Neural cell (in vitro differentiated cells): Measurements from ENCODE around the gene SRCIN1. TPM values are rescaled to one million over a fixed set of nuclear protein-coding genes. Genes with fewer than 3 reads are reported as not detected.

Experiments
- H2AFZ ChIP-seq: fragments of 200-600, 300-800 bp; sonication (generic), shearing (Covaris generic); 2 replicates; pipeline ENCODE4 v1.6.0; 2014; ENCODE audit warnings: low read depth, mild to moderate bottlenecking, antibody characterized with exemption, low read length, moderate library complexity
- H3F3A ChIP-seq: fragments of 200-600 bp; shearing (Covaris generic); 2 replicates; pipeline ENCODE4 v1.6.1; 2016; ENCODE audit warnings: mild to moderate bottlenecking, moderate library complexity, mixed read lengths, antibody characterized with exemption, low read length; ENCODE audit not compliant: insufficient read depth, poor library complexity, severe bottlenecking
- H3K27ac ChIP-seq: fragments of 200-600, 300-800 bp; sonication (generic), shearing (Covaris generic); 2 replicates; pipeline ENCODE4 v1.5.1; 2014; ENCODE audit warnings: mild to moderate bottlenecking, low read length, moderate library complexity
- H3K27me3 ChIP-seq: fragments of 300-800, 200-600 bp; sonication (generic), shearing (Covaris generic); 2 replicates; pipeline ENCODE4 v1.6.0; 2014; ENCODE audit warnings: mild to moderate bottlenecking, low read depth, low read length, moderate library complexity; ENCODE audit not compliant: insufficient read depth
- H3K36me3 ChIP-seq: fragments of 300-800, 200-600 bp; sonication (generic), shearing (Covaris generic); 2 replicates; pipeline ENCODE4 v1.5.1; 2014; ENCODE audit warnings: mild to moderate bottlenecking, antibody characterized with exemption, low read length, moderate library complexity; ENCODE audit not compliant: insufficient read depth
- H3K4me2 ChIP-seq: fragments of 300-800, 200-600 bp; sonication (generic), shearing (Covaris generic); 2 replicates; pipeline ENCODE4 v1.6.0; 2014; ENCODE audit warnings: mild to moderate bottlenecking, low read length
- H3K4me3 ChIP-seq: fragments of 300-800, 200-600 bp; sonication (generic), shearing (Covaris generic); 2 replicates; pipeline ENCODE4 v1.5.1; 2014; ENCODE audit warnings: mild to moderate bottlenecking, low read length, moderate library complexity
- H3K79me2 ChIP-seq: fragments of 200-600 bp; shearing (Covaris generic); replicated peaks from 2 replicates; pipeline ENCODE4 v1.6.0; 2014; ENCODE audit warnings: mild to moderate bottlenecking, low read length, moderate library complexity; ENCODE audit not compliant: insufficient read depth
- H3K9ac ChIP-seq: fragments of 300-800, 200-600 bp; sonication (generic), shearing (Covaris generic); 2 replicates; pipeline ENCODE4 v1.6.1; 2016; ENCODE audit warnings: mild to moderate bottlenecking, low read length, mixed read lengths
- H3K9me2 ChIP-seq: fragments of 200-600 bp; shearing (Covaris generic); 2 replicates; pipeline ENCODE4 v1.6.1; 2016; ENCODE audit warnings: mild to moderate bottlenecking, low read length, mixed read lengths; ENCODE audit not compliant: insufficient read depth
- H3K9me3 ChIP-seq: fragments of 200-600, 300-800 bp; sonication (generic), shearing (Covaris generic); 2 replicates; pipeline ENCODE4 v1.6.1; 2016; ENCODE audit warnings: mild to moderate bottlenecking, mixed run types, low read length, moderate library complexity, mixed read lengths
- H4K20me1 ChIP-seq: fragments of 200-600 bp; shearing (Covaris generic); 2 replicates; pipeline ENCODE4 v1.6.1; 2016; ENCODE audit warnings: mild to moderate bottlenecking, mixed run types; ENCODE audit not compliant: insufficient read depth
- EP300 ChIP-seq: fragments of 450-650 bp; conservative IDR thresholded peaks from 2 replicates; pipeline ENCODE4 v1.6.1; 2014; ENCODE audit warnings: antibody characterized with exemption, mild to moderate bottlenecking, moderate library complexity; ENCODE audit not compliant: poor library complexity, severe bottlenecking
- EZH2 ChIP-seq: fragments of 200-600, 300-800 bp; shearing (Covaris generic), sonication (generic); IDR thresholded peaks from 2 replicates; pipeline ENCODE4 v1.6.1; 2014; ENCODE audit warnings: antibody characterized with exemption, low read length, borderline replicate concordance, mild to moderate bottlenecking; ENCODE audit not compliant: insufficient read depth, poor library complexity, severe bottlenecking
- MXI1 ChIP-seq: fragments of 450-650 bp; conservative IDR thresholded peaks from 2 replicates; pipeline ENCODE4 v1.6.1; 2014; ENCODE audit warnings: antibody characterized with exemption, mild to moderate bottlenecking; ENCODE audit not compliant: poor library complexity, severe bottlenecking
- POLR2AphosphoS5 ChIP-seq: IDR thresholded peaks from 2 replicates; pipeline ENCODE4 v1.6.1; 2012
- RAD21 ChIP-seq: fragments of 450-650 bp; conservative IDR thresholded peaks from 2 replicates; pipeline ENCODE4 v1.6.1; 2014; ENCODE audit warnings: antibody characterized with exemption, mild to moderate bottlenecking, moderate library complexity
- SMC3 ChIP-seq: fragments of 450-650 bp; conservative IDR thresholded peaks from 2 replicates; pipeline ENCODE4 v1.6.1; 2014; ENCODE audit warnings: antibody characterized with exemption, mild to moderate bottlenecking, moderate library complexity; ENCODE audit not compliant: poor library complexity
- TAF1 ChIP-seq: IDR thresholded peaks from 2 replicates; pipeline ENCODE4 v1.6.1; 2012; ENCODE audit warnings: low read depth
- polyA plus RNA-seq: library from polyadenylated mRNA; depleted of rRNA; stranded (reverse); fragments of >200 nt; gene quantifications from 2 replicates; pipeline ENCODE4 v1.2.3, GENCODE V29; 2014
- TF ChIP-seq, protein P1 (sequence below): IDR thresholded peaks from 2 replicates; pipeline ENCODE4 v1.6.1; 2012; ENCODE audit warnings: borderline replicate concordance
- TF ChIP-seq, protein P2 (sequence below): fragments of 450-650 bp; IDR thresholded peaks from 2 replicates; pipeline ENCODE4 v1.5.1; 2014; ENCODE audit warnings: antibody characterized with exemption, mild to moderate bottlenecking, moderate library complexity; ENCODE audit not compliant: poor library complexity, severe bottlenecking

The SRCIN1 gene
- polyA plus RNA-seq, 1 donor from 2014 or later, result 18.0 TPM

DNA sequence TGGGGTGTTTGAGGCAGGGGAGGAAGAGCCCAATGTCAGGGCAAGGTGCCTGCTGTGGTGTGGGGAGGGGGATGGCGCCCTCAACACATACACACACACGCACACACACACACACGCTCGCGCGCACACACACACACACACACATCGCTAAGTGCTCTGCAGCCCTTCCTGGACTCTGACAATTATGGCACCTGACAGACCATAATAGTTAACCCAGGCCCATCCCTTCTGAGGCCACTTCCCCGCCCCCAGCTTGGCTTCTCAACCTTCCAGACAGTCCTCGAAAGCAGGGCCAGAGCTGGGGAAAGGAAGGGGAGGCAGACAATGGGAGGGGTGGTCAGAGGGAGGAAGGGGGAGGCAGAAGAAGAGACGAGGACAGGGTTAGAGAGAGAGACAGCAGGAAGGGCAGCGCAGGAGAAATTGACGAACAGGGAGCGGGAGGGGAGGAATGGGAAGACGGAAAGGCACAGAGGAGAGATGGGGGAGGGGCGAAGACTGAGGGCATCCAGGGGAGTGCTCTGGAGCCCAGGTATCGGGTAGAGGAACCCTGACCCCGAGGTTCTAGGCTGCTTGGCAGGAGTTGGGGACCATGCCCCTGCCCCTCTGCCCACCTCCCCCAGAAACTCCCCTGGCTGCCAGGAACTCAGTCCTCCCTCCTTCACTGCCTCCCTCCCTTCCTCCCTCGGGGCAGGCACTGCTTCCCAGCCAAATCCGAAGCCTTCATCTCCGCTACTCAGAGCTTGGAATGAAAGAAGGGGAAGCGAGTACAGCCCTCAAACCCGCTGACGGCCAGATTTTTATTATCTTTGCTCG, 4.0 kb downstream of the SRCIN1 start:
- Histone ChIP-seq H3K27me3 (no peaks in the 10 kb centered on the region), H3K79me2 (peaks cover 65% of the 10 kb centered on the region), H4K20me1 (peaks cover 21% of the 10 kb centered on the region), H3F3A (peaks cover 4% of the 10 kb centered on the region), H3K9ac (peak overlapping the region; percentile 87), H3K4me3 (peak overlapping the region; percentile 73), H2AFZ (no peak overlapping the region), H3K9me3 (no peaks in the 10 kb centered on the region), H3K9me2 (no peaks in the 10 kb centered on the region), H3K27ac (peak overlapping the region; percentile 91), H3K4me2 (peak overlapping the region; percentile 100), H3K36me3 (no peaks in the 10 kb centered on the region)
- peak; percentile 20 for TF ChIP-seq SMC3
- peak; percentile 19 for TF ChIP-seq RAD21
- no peak for TF ChIP-seq TAF1
- TF ChIP-seq EP300, result peak; percentile 56
- peak; percentile 23 for TF ChIP-seq MXI1
- peak; percentile 66 for TF ChIP-seq POLR2AphosphoS5
- TF ChIP-seq, protein P1, sequence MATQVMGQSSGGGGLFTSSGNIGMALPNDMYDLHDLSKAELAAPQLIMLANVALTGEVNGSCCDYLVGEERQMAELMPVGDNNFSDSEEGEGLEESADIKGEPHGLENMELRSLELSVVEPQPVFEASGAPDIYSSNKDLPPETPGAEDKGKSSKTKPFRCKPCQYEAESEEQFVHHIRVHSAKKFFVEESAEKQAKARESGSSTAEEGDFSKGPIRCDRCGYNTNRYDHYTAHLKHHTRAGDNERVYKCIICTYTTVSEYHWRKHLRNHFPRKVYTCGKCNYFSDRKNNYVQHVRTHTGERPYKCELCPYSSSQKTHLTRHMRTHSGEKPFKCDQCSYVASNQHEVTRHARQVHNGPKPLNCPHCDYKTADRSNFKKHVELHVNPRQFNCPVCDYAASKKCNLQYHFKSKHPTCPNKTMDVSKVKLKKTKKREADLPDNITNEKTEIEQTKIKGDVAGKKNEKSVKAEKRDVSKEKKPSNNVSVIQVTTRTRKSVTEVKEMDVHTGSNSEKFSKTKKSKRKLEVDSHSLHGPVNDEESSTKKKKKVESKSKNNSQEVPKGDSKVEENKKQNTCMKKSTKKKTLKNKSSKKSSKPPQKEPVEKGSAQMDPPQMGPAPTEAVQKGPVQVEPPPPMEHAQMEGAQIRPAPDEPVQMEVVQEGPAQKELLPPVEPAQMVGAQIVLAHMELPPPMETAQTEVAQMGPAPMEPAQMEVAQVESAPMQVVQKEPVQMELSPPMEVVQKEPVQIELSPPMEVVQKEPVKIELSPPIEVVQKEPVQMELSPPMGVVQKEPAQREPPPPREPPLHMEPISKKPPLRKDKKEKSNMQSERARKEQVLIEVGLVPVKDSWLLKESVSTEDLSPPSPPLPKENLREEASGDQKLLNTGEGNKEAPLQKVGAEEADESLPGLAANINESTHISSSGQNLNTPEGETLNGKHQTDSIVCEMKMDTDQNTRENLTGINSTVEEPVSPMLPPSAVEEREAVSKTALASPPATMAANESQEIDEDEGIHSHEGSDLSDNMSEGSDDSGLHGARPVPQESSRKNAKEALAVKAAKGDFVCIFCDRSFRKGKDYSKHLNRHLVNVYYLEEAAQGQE, result peak; percentile 51
- TF ChIP-seq, protein P2, sequence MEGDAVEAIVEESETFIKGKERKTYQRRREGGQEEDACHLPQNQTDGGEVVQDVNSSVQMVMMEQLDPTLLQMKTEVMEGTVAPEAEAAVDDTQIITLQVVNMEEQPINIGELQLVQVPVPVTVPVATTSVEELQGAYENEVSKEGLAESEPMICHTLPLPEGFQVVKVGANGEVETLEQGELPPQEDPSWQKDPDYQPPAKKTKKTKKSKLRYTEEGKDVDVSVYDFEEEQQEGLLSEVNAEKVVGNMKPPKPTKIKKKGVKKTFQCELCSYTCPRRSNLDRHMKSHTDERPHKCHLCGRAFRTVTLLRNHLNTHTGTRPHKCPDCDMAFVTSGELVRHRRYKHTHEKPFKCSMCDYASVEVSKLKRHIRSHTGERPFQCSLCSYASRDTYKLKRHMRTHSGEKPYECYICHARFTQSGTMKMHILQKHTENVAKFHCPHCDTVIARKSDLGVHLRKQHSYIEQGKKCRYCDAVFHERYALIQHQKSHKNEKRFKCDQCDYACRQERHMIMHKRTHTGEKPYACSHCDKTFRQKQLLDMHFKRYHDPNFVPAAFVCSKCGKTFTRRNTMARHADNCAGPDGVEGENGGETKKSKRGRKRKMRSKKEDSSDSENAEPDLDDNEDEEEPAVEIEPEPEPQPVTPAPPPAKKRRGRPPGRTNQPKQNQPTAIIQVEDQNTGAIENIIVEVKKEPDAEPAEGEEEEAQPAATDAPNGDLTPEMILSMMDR, result no peak
- TF ChIP-seq EZH2, result no peak

DNA sequence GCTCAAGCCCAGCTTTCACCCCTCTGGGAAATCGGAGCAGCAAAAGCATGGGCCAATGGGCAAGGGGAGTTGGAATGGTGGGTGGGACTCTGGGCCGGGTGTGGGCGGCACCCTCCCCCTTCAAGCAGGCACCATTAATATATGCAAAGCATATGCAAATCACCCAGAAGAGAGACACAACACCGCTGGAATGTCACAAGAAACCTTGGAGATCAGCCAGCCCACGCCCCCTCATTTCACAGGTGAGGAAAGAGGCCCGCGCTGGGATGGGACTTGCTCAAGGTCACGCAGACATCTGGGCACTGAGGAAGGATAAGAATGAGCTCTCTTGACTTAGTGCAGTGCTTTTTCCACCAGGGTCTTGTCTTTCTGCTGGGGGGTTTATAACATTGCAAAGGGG, 4.8 kb downstream of the SRCIN1 start:
- H2AFZ ChIP-seq, result no peak overlapping the region
- TF ChIP-seq EP300 (no peak), EZH2 (no peak), TAF1 (no peak)
- TF ChIP-seq, protein P1, result no peak
- no peaks in the 10 kb centered on the region for H3K36me3 ChIP-seq
- H3K27me3 ChIP-seq, result no peaks in the 10 kb centered on the region
- H3K9me2 ChIP-seq, result no peaks in the 10 kb centered on the region
- H3K27ac ChIP-seq, result peak overlapping the region; percentile 91
- H3K9me3 ChIP-seq, result no peaks in the 10 kb centered on the region
- H3F3A ChIP-seq, result peaks cover 4% of the 10 kb centered on the region
- peak overlapping the region; percentile 87 for H3K9ac ChIP-seq
- peak overlapping the region; percentile 100 for H3K4me2 ChIP-seq
- peaks cover 26% of the 10 kb centered on the region for H4K20me1 ChIP-seq
- peaks cover 59% of the 10 kb centered on the region for H3K79me2 ChIP-seq
- peak overlapping the region; percentile 73 for H3K4me3 ChIP-seq
